Loucy (cell line): ENCODE results near the gene MAPRE2.

ENCODE experiments used
- CTCF ChIP-seq: fragments of 200-600 bp; sonication (generic); conservative IDR thresholded peaks from 2 replicates; pipeline ENCODE4 v1.5.1; 2014; ENCODE audit warnings: mild to moderate bottlenecking, antibody characterized with exemption, low read length
- EZH2phosphoT487 ChIP-seq: fragments of 200-600 bp; IDR thresholded peaks from 2 replicates; pipeline ENCODE4 v1.6.1; 2018; ENCODE audit warnings: antibody characterized with exemption, mild to moderate bottlenecking, moderate library complexity, borderline replicate concordance

- TF ChIP-seq CTCF (no peak), EZH2phosphoT487 (no peak)
These were observed 71.5 kb downstream of the MAPRE2 start for GRCh38 chr18:35112696-35113095.
